Panc1 (cell line): ENCODE results near the gene B3GALT5.

Experiments
- POLR2AphosphoS5 ChIP-seq: IDR thresholded peaks from 2 replicates; pipeline ENCODE4 v1.6.1; 2012; ENCODE audit warnings: mild to moderate bottlenecking, low read depth, low read length, moderate library complexity
- REST ChIP-seq, 2 experiments: IDR thresholded peaks; 2 replicates each; pipeline ENCODE4 v1.6.1; 2011 to 2012; ENCODE audit warnings: low read depth in 2 of 2, control low read depth in 1 of 2, low read length in 1 of 2, mild to moderate bottlenecking in 1 of 2, moderate library complexity in 1 of 2; ENCODE audit not compliant: insufficient read depth in 1 of 2
- TCF7L2 ChIP-seq: IDR thresholded peaks from 2 replicates; pipeline ENCODE4 v1.6.1; 2011; ENCODE audit warnings: mild to moderate bottlenecking, low read depth, low read length, inconsistent platforms
- TF ChIP-seq, protein P1 (sequence below): fragments of 450-650 bp; IDR thresholded peaks from 2 replicates; pipeline ENCODE4 v1.5.1; 2017; ENCODE audit warnings: mild to moderate bottlenecking

DNA sequence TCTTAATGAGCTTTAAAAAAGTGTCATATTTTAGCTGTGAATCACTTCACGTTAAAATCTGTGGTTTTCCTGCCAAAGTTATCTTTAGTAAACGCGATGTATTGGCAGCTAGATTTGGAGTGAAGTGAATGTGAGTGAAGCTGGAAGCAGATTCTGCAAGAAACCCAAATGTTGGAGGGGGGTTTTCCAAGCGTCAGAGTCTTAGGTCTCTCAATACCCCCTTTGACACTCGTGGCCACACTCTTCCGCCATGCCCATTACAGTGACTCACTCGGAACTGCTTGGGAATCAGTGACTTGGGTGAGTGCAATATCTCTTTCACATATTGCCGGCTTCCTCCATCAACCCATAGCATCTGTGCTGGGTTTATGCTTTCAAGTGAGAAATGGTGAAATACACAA is 17.5 kb downstream of the B3GALT5 start:
- TF ChIP-seq, protein P1, sequence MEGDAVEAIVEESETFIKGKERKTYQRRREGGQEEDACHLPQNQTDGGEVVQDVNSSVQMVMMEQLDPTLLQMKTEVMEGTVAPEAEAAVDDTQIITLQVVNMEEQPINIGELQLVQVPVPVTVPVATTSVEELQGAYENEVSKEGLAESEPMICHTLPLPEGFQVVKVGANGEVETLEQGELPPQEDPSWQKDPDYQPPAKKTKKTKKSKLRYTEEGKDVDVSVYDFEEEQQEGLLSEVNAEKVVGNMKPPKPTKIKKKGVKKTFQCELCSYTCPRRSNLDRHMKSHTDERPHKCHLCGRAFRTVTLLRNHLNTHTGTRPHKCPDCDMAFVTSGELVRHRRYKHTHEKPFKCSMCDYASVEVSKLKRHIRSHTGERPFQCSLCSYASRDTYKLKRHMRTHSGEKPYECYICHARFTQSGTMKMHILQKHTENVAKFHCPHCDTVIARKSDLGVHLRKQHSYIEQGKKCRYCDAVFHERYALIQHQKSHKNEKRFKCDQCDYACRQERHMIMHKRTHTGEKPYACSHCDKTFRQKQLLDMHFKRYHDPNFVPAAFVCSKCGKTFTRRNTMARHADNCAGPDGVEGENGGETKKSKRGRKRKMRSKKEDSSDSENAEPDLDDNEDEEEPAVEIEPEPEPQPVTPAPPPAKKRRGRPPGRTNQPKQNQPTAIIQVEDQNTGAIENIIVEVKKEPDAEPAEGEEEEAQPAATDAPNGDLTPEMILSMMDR, result no peak
- TF ChIP-seq POLR2AphosphoS5 (no peak), REST (IDR thresholded peaks at IDR 0.05; ENCODE audit: insufficient read depth in 1 of 2, low read depth in 2 of 2, low read length in 1 of 2) (no peak), TCF7L2 (no peak)
